HG02943 (cell line): ENCODE data around the gene AFF4.

Source experiments
- ATAC-seq: cut with Tn5 transposase; IDR thresholded peaks from one replicate; pipeline ENCODE4 v1.9.1; 2021; ENCODE audit warnings: mild to moderate bottlenecking, low read depth, moderate library complexity; ENCODE audit not compliant: unreplicated experiment

Gene AFF4

GRCh38 chr5:132831095-132831860 lies 132.2 kb downstream of the AFF4 start:
- ATAC-seq, result no peak

GRCh38 chr5:132830436-132831094 lies 132.9 kb downstream of the AFF4 start, which contains the start of gene SHROOM1:
SHROOM1 (minus strand) TSS chr5:132830647; CDS start chr5:132826140, 4,507 bp downstream.
- peak; percentile 66 for ATAC-seq

GRCh38 chr5:132829742-132830435 lies 133.5 kb downstream of the AFF4 start:
- peak; percentile 70 for ATAC-seq

GRCh38 chr5:132828846-132829494 lies 134.5 kb downstream of the AFF4 start:
- no peak for ATAC-seq

- ATAC-seq, result no peak
These were observed 135.3 kb downstream of the AFF4 start for GRCh38 chr5:132827943-132828673.

GRCh38 chr5:132826424-132827082 lies 136.9 kb downstream of the AFF4 start:
- no peak for ATAC-seq

GRCh38 chr5:132825834-132826391 lies 137.5 kb downstream of the AFF4 start:
- no peak for ATAC-seq
